Mesenteric fat pad (tissue), 1 donor: ENCODE data around the gene OPCML. TPM values are rescaled to one million over a fixed set of nuclear protein-coding genes. Genes with fewer than 3 reads are reported as not detected.

ENCODE experiments used
- DNase-seq: peaks from one replicate; pipeline ENCODE4 v3.0.0-alpha.2; 2020; ENCODE audit warnings: low spot score
- total RNA-seq: library from RNA; stranded (reverse); fragmentation: NEBNext Ultra II Directional; extraction: Animal tissue kit (Norgen Biotek cat#: 25700); gene quantifications from one replicate; pipeline ENCODE4 v1.2.1, GENCODE V29; 2021
- donor health status: DM: yes; HTN: yes; CAD: no.

OPCML gene
- total RNA-seq, 1 donor from 2014 or later, result 0.39 TPM

DNA sequence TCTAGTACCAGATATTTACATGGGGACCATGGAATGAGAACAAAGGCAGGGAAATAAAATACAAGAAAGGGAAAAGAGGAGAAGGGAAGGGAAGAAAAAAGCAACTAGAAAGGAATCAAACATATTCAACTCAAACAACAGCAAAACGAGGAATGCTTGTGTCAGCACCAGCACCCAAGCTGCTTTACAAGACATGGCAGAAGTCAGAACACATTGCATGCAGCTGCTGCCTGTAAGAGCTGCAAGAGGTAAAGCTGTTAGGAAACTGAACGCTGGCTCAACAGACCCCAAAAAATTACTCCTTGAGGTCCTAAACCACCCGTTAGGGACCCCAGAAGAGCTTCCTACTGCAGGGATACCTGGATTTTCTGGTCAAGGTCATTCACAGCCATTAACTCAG, 296.9 kb downstream of the OPCML start:
- DNase-seq, result no peak

- no peak for DNase-seq
These were observed 297.4 kb downstream of the OPCML start for GRCh38 chr11:133234883-133235282.

- no peak for DNase-seq
These were observed 299.6 kb downstream of the OPCML start for GRCh38 chr11:133232665-133233064.

DNA sequence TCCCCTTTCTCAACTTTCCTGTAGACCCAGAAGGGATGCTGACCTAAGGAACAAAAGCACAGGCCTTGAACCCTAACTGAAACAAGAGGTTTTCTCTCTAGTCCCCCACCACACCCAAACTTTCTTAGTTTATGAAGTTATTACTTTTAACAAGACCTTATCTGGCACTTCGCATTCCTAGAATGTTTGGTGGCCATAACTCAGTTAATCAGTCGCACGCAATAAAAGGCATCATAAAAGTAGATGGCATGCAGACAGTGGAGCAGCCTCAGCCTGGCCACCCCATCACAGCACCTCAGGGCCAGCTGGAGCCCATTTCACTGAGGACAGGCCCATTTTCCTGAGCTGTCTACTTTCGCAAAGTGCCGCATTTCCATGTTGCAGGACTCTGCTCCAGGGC, 301.9 kb downstream of the OPCML start:
- DNase-seq, result no peak

DNA sequence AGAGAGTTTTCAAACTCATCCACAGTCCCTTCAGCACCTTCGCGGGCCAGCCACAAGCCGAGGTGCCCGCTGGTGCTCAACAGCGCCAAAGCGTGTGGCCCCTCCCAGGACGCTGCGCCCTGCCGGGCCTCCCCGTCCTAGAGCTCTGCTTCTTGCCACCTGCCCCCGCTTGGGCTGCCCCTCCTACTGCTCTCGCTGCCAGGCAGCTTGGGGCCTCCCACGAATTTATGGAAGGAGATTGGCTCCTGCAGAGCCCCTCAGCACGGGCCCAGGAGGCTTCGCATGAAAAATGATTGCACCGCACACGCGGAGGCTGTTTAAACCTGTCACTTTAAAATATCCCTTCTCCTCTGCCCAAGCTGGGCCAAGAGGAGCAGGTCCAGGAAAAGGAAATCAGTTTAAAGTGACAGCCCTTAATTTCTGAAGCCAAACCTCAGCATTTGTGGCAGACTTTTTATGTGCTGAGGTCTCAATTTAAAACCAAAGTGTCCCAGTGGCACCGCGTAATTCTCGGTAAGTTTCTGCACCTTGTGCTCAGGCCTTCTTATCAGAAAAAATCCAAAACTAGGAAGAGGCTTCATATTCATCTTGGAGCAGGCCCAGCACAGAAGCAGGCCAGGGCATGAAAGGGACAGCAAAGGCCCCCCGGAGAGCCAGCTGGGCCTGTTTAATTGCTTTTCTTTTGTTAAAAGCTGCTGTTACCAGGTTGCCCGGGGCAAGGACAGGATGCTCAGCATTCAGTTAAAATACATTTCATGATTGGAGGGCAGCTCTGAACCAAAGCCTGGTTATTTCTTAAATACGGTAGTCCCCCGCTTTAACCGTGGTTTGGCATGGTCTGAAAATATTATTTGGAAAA, 303.6 kb downstream of the OPCML start:
- no peak for DNase-seq

GRCh38 chr11:133227632-133228111, 304.6 kb downstream of the OPCML start:
- no peak for DNase-seq

GRCh38 chr11:133224271-133224670, 308.0 kb downstream of the OPCML start:
- DNase-seq, result no peak

- DNase-seq, result no peak
These were observed 309.6 kb downstream of the OPCML start for GRCh38 chr11:133222425-133223330.

GRCh38 chr11:133219543-133219942, 312.8 kb downstream of the OPCML start:
- no peak for DNase-seq

DNA sequence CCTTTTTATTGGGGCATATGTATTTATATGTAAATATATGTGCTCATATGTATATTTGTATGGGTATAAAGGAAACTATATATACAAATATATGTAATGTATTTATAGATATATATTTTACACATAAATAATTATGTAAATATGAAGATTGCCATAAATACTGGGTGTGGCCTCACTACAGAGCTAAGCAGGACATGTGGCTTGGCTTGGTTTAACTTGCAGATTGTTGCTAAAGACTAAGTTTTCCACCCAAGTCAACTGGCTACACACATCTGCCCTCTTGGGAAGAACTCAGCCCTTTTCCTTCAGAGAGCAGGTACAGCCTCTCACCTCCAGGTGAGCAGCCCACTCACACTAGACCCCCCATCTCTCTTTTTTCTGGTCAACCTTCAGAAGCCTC, 315.5 kb downstream of the OPCML start:
- no peak for DNase-seq

- no peak for DNase-seq
These were observed 316.6 kb downstream of the OPCML start for GRCh38 chr11:133215596-133216230.

GRCh38 chr11:133214646-133215045, 317.7 kb downstream of the OPCML start:
- no peak for DNase-seq

DNA sequence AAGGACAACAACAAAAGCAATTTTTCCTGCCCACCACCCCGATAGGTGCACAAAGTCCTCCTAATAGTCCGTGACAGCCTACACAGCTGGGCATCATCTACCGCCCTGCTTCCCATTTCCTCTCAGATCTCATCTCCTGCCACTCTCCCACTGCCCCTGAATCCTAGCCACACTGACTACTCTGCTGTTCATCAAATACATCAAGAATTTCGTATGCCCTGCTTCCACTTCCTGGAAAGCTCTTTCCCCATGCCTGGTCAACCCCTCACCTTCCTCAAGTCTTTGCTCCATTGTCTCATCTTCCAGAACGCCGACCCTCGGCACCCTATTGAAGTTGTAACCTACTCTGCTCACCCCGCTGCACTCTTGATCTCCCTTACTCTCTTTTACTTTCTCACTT, 320.1 kb downstream of the OPCML start:
- DNase-seq, result no peak

DNA sequence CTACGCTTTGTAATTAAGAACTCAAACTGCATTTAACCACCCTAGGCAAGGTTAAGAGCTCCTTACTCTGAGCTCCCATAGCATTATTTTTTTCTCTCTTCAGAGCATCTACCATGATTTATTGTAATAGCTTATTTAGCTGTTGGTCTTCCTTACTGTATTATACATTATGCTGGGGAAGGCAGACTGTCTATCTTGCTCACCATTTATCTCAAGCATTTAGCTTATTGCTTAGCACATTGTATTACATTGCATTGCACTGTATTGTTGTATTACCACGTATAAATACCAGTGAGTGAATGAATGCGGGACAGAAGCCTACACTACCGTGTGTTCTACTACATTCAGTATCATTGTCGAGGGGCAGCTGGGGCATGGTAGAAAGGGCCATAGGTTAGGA, 324.3 kb downstream of the OPCML start:
- no peak for DNase-seq

DNA sequence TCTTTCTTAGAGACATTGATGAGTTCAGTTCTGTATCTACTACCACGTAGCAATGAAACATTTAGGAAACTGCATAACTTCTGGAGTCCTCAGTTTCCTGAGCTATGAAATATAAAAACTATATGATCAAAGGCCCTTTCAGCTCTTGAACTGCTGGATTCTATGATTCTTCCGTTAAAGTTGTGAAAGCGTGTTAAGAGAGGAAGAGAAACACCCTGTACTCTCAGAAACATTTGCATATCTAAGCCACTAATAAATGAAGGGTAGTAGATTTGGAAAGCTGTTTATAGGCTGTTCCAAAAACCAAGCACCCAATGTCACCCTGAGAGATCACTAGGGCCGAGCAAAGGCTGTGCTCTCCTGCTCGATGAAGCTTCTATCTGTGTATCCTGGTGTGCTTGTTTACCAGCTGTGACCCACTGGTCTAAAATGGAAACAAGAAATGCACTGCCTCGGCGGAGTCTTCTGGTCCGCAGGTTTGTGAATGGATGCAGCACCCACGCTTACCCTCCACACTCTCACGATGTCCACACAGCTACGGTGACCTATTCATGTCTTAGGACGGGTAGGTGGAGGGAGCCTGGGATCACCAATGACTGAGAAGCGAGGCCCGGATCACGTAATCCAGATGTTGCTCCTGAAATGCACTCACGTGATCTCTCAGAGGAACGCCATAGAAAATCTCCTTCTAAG, 325.8 kb downstream of the OPCML start:
- DNase-seq, result no peak

DNA sequence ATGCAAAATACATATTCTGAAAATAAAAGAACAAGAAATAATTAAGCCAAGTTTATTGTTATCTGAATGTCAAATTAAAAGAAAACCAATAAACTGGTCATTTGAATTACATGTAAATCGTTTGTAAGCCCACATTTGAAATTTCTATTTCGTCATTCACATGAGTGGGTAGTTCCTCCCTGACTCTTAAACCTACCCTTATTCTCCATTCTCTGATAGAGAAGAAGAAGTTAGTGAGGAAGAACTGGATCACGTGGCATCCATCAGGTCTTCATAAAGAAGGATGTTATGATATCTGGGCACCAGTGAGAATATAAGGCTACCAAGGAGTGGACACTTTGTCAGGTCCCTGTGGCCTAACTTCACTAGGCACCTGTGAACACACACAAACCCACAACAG, 328.1 kb downstream of the OPCML start:
- DNase-seq, result no peak

DNA sequence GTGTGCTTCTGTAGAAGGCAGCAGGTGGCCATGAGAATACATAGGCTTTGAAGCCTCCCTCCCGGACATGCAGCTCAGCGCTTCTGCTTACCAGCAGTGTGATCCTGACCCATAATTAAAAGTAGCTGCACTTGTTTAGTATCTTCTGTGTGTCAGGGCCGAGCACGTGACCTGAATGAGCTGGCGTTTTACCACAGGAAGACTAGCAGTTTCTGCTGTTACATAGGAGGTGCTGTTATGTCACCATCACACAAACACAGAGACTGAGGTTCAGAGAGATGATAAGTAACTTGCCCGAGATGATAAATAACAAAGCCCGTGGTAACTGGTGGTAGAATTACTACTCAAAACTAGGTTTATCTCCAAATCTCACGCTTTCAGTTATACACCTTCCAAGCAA, 329.5 kb downstream of the OPCML start:
- no peak for DNase-seq

GRCh38 chr11:133198438-133198837, 333.9 kb downstream of the OPCML start:
- DNase-seq, result no peak

GRCh38 chr11:133197425-133197824, 334.9 kb downstream of the OPCML start:
- no peak for DNase-seq

- DNase-seq, result no peak
These were observed 340.4 kb downstream of the OPCML start for GRCh38 chr11:133191931-133192330.

GRCh38 chr11:133181667-133182066, 350.6 kb downstream of the OPCML start:
- DNase-seq, result no peak
